ENCODE measurements around the gene FBXL3.

FBXL3 gene

DNA sequence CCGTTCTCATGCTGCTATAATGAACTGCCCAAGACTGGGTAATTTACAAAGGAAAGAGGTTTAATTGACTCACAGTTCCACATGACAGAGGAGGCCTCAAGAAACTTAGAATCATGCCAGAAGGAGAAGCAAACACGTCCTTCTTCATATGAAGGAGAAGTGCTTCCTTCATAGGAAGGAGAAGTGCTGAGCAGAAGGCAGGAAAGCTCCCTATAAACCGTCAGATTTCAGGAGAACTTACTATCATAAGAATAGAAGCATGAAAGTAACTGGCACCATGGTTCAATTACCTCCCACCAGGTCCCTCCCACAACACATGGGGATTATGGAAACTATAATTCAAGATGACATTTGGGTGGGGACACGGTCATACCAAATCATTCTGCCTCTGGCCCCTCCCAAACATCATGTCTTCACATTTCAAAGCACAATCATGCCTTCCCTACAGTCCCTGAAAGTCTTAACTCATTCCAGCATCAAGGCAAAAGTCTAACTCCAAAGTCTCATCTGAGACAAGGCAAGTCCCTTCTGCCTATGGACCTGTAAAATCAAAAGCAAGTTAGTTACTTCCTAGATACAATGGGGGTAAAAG lies 68.0 kb downstream of the FBXL3 start:
- in situ Hi-C loops (cut with MboI; ENCODE audit: low pct_unique_long_range_greater_than_20kb, low sequenced_read_pairs, unreplicated experiment): no loop called here

DNA sequence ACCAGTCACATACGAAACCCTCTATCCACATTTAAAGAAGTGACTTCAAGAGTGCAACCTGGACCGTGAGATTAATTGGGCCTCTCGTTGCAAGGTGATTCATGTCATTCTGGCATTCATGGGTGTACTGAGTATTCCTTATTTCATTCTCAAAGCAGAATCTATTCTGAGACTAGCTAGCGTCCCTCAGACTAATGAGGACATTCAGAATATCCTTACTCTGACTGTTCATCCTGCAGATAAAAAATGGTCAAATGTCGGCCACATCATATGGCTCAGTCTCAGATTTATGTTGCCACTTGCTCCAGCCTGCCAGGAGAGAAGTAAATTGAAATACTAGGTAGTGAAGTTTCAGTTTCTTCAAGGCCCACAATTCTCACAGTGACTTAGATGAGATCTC lies 71.3 kb downstream of the FBXL3 start:
- TF ChIP-seq, protein P1, sequence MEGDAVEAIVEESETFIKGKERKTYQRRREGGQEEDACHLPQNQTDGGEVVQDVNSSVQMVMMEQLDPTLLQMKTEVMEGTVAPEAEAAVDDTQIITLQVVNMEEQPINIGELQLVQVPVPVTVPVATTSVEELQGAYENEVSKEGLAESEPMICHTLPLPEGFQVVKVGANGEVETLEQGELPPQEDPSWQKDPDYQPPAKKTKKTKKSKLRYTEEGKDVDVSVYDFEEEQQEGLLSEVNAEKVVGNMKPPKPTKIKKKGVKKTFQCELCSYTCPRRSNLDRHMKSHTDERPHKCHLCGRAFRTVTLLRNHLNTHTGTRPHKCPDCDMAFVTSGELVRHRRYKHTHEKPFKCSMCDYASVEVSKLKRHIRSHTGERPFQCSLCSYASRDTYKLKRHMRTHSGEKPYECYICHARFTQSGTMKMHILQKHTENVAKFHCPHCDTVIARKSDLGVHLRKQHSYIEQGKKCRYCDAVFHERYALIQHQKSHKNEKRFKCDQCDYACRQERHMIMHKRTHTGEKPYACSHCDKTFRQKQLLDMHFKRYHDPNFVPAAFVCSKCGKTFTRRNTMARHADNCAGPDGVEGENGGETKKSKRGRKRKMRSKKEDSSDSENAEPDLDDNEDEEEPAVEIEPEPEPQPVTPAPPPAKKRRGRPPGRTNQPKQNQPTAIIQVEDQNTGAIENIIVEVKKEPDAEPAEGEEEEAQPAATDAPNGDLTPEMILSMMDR (IDR thresholded peaks at IDR 0.05; ENCODE audit: extremely low read depth, insufficient read depth, missing control alignments): no peak
- no peak for DNase-seq (ENCODE audit: low spot score)
- in situ Hi-C loops (cut with MboI; ENCODE audit: low pct_unique_long_range_greater_than_20kb, low sequenced_read_pairs, unreplicated experiment): no loop called here

More for the DNA sequence above, 68.0 kb downstream of the FBXL3 start:
- TF ChIP-seq, protein P1 (IDR thresholded peaks at IDR 0.05; ENCODE audit: extremely low read depth, insufficient read depth, missing control alignments): no peak
- no peak for DNase-seq (ENCODE audit: low spot score)

All from GM13977 (cell line).